HL-60 (cell line): ENCODE data around the gene SLC66A3.

Experiments used
- CTCF ChIP-seq: IDR thresholded peaks from one replicate; pipeline ENCODE4 v1.5.1; 2011; ENCODE audit warnings: low read length, control low read depth, inconsistent platforms; ENCODE audit not compliant: insufficient read depth
- POLR2AphosphoS5 ChIP-seq: IDR thresholded peaks from 2 replicates; pipeline ENCODE4 v1.6.1; 2012; ENCODE audit warnings: low read depth
- REST ChIP-seq: IDR thresholded peaks from 2 replicates; pipeline ENCODE4 v1.6.1; 2012; ENCODE audit warnings: low read depth; ENCODE audit not compliant: insufficient replicate concordance

- TF ChIP-seq REST (no peak), CTCF (no peak), POLR2AphosphoS5 (no peak)
These were observed 57.9 kb downstream of the SLC66A3 start for GRCh38 chr2:11213090-11213638.
